IgD-negative memory B cell (primary cell): ENCODE measurements around the gene SLC8A1. TPM values are rescaled to one million over a fixed set of nuclear protein-coding genes. Genes with fewer than 3 reads are reported as not detected.

Source experiments
- H3K27ac Mint-ChIP-seq, 3 donors: one replicate each; pipeline ENCODE4 v1.8.0; 2020 to 2022; ENCODE audit warnings: mild to moderate bottlenecking in 3 of 3, mixed read lengths in 3 of 3, moderate library complexity in 1 of 3
- H3K27me3 Mint-ChIP-seq: one replicate; pipeline ENCODE4 v1.8.0; 2021; ENCODE audit warnings: mixed read lengths
- H3K36me3 Mint-ChIP-seq: one replicate; pipeline ENCODE4 v1.8.0; 2020; ENCODE audit warnings: mild to moderate bottlenecking, mixed read lengths
- H3K4me1 Mint-ChIP-seq, 3 donors: one replicate each; pipeline ENCODE4 v1.8.0; 2020 to 2022; ENCODE audit warnings: mixed read lengths in 3 of 3, mild to moderate bottlenecking in 1 of 3
- H3K4me3 Mint-ChIP-seq, 4 donors: one replicate each; pipeline ENCODE4 v1.8.0; 2020 to 2022; ENCODE audit warnings: mild to moderate bottlenecking in 4 of 4, mixed read lengths in 4 of 4, moderate library complexity in 3 of 4
- H3K9me3 Mint-ChIP-seq, 3 donors: one replicate each; pipeline ENCODE4 v1.8.0; 2020 to 2021; ENCODE audit warnings: mixed read lengths in 3 of 3, mild to moderate bottlenecking in 1 of 3
- polyA plus RNA-seq: library from polyadenylated mRNA; unstranded; fragments of 300-500 nt; fragmentation: Illumina TruSeq; gene quantifications from one replicate; pipeline ENCODE4 v1.2.3, GENCODE V29; 2021

SLC8A1 gene
- polyA plus RNA-seq, 1 donor from 2014 or later: not detected

GRCh38 chr2:40123746-40124145 is 328.1 kb downstream of the SLC8A1 start:
- Mint-ChIP-seq H3K4me3 (no peak overlapping the region), H3K4me1 (no peaks in the 10 kb centered on the region), H3K9me3 (peaks cover 0 to 1% (median under 1%) of the 10 kb centered on the region in 3 donors), H3K27ac (no peak overlapping the region), H3K36me3 (no peaks in the 10 kb centered on the region), H3K27me3 (no peaks in the 10 kb centered on the region)

- no peaks in the 10 kb centered on the region for H3K4me1 Mint-ChIP-seq
- no peak overlapping the region for H3K27ac Mint-ChIP-seq
- H3K4me3 Mint-ChIP-seq: no peak overlapping the region
- H3K9me3 Mint-ChIP-seq: peaks cover 0 to 1% (median 0%) of the 10 kb centered on the region in 3 donors
- no peaks in the 10 kb centered on the region for H3K36me3 Mint-ChIP-seq
- no peaks in the 10 kb centered on the region for H3K27me3 Mint-ChIP-seq
Observed at GRCh38 chr2:40123326-40123725, 328.6 kb downstream of the SLC8A1 start.

GRCh38 chr2:40120957-40121356 is 330.9 kb downstream of the SLC8A1 start:
- no peak overlapping the region for H3K27ac Mint-ChIP-seq
- no peaks in the 10 kb centered on the region for H3K27me3 Mint-ChIP-seq
- H3K4me1 Mint-ChIP-seq: no peaks in the 10 kb centered on the region
- H3K9me3 Mint-ChIP-seq: peaks cover 0 to 1% (median 0%) of the 10 kb centered on the region in 3 donors
- H3K36me3 Mint-ChIP-seq: no peaks in the 10 kb centered on the region
- no peak overlapping the region for H3K4me3 Mint-ChIP-seq

GRCh38 chr2:40120026-40120425 is 331.9 kb downstream of the SLC8A1 start:
- H3K27me3 Mint-ChIP-seq: no peaks in the 10 kb centered on the region
- H3K27ac Mint-ChIP-seq: no peak overlapping the region
- peaks cover 2% of the 10 kb centered on the region for H3K36me3 Mint-ChIP-seq

GRCh38 chr2:40118622-40119021 is 333.3 kb downstream of the SLC8A1 start:
- Mint-ChIP-seq H3K27ac (no peak overlapping the region), H3K4me1 (no peaks in the 10 kb centered on the region), H3K4me3 (no peak overlapping the region), H3K27me3 (no peaks in the 10 kb centered on the region), H3K9me3 (no peaks in the 10 kb centered on the region), H3K36me3 (peaks cover 2% of the 10 kb centered on the region)

More at GRCh38 chr2:40120026-40120425, 331.9 kb downstream of the SLC8A1 start:
- no peak overlapping the region for H3K4me3 Mint-ChIP-seq
- H3K4me1 Mint-ChIP-seq: no peaks in the 10 kb centered on the region
- peaks cover 0 to 1% (median 0%) of the 10 kb centered on the region in 3 donors for H3K9me3 Mint-ChIP-seq

- Mint-ChIP-seq H3K9me3 (no peaks in the 10 kb centered on the region), H3K4me3 (no peak overlapping the region), H3K4me1 (no peaks in the 10 kb centered on the region), H3K36me3 (peaks cover 2% of the 10 kb centered on the region), H3K27ac (no peak overlapping the region), H3K27me3 (no peaks in the 10 kb centered on the region)
Observed at GRCh38 chr2:40115894-40116293, 336.0 kb downstream of the SLC8A1 start.

- Mint-ChIP-seq H3K9me3 (no peaks in the 10 kb centered on the region), H3K27ac (no peak overlapping the region), H3K4me3 (no peak overlapping the region), H3K4me1 (no peaks in the 10 kb centered on the region), H3K27me3 (no peaks in the 10 kb centered on the region), H3K36me3 (peaks cover 2% of the 10 kb centered on the region)
Observed at GRCh38 chr2:40115348-40115747, 336.5 kb downstream of the SLC8A1 start.

GRCh38 chr2:40113997-40114396 is 337.9 kb downstream of the SLC8A1 start:
- Mint-ChIP-seq H3K27me3 (peaks cover 2% of the 10 kb centered on the region), H3K36me3 (peaks cover 2% of the 10 kb centered on the region), H3K9me3 (no peaks in the 10 kb centered on the region), H3K4me3 (no peak overlapping the region), H3K4me1 (no peaks in the 10 kb centered on the region), H3K27ac (no peak overlapping the region)

- H3K27ac Mint-ChIP-seq: no peak overlapping the region
- no peak overlapping the region for H3K4me3 Mint-ChIP-seq
- H3K4me1 Mint-ChIP-seq: no peaks in the 10 kb centered on the region
- H3K27me3 Mint-ChIP-seq: peaks cover 2% of the 10 kb centered on the region
- peaks cover 2% of the 10 kb centered on the region for H3K36me3 Mint-ChIP-seq
- no peaks in the 10 kb centered on the region for H3K9me3 Mint-ChIP-seq
Observed at GRCh38 chr2:40113272-40113968, 338.5 kb downstream of the SLC8A1 start.

- Mint-ChIP-seq H3K27me3 (peaks cover 2% of the 10 kb centered on the region), H3K4me1 (no peaks in the 10 kb centered on the region), H3K4me3 (no peak overlapping the region), H3K9me3 (no peaks in the 10 kb centered on the region), H3K27ac (no peak overlapping the region), H3K36me3 (no peaks in the 10 kb centered on the region)
Observed at GRCh38 chr2:40109381-40109780, 342.5 kb downstream of the SLC8A1 start.

- H3K4me3 Mint-ChIP-seq: no peak overlapping the region
- peaks cover 2% of the 10 kb centered on the region for H3K27me3 Mint-ChIP-seq
- no peak overlapping the region for H3K27ac Mint-ChIP-seq
- no peaks in the 10 kb centered on the region for H3K9me3 Mint-ChIP-seq
- no peaks in the 10 kb centered on the region for H3K4me1 Mint-ChIP-seq
- no peaks in the 10 kb centered on the region for H3K36me3 Mint-ChIP-seq
Observed at GRCh38 chr2:40108851-40109250, 343.0 kb downstream of the SLC8A1 start.

- Mint-ChIP-seq H3K9me3 (no peaks in the 10 kb centered on the region), H3K27me3 (peaks cover 2% of the 10 kb centered on the region), H3K36me3 (no peaks in the 10 kb centered on the region), H3K27ac (no peak overlapping the region), H3K4me3 (no peak overlapping the region), H3K4me1 (peaks cover 0 to 2% (median 0%) of the 10 kb centered on the region in 3 donors)
Observed at GRCh38 chr2:40106061-40106460, 345.8 kb downstream of the SLC8A1 start.

GRCh38 chr2:40105593-40105992 is 346.3 kb downstream of the SLC8A1 start:
- peaks cover 2% of the 10 kb centered on the region for H3K27me3 Mint-ChIP-seq

GRCh38 chr2:40103590-40103989 is 348.3 kb downstream of the SLC8A1 start:
- Mint-ChIP-seq H3K4me3 (no peak overlapping the region), H3K27me3 (no peaks in the 10 kb centered on the region), H3K36me3 (no peaks in the 10 kb centered on the region), H3K9me3 (no peaks in the 10 kb centered on the region), H3K4me1 (peaks cover 0 to 3% (median 0%) of the 10 kb centered on the region in 3 donors), H3K27ac (no peak overlapping the region)

More at GRCh38 chr2:40105593-40105992, 346.3 kb downstream of the SLC8A1 start:
- H3K27ac Mint-ChIP-seq: no peak overlapping the region
- H3K36me3 Mint-ChIP-seq: no peaks in the 10 kb centered on the region
- H3K4me1 Mint-ChIP-seq: peaks cover 0 to 3% (median 0%) of the 10 kb centered on the region in 3 donors
- no peaks in the 10 kb centered on the region for H3K9me3 Mint-ChIP-seq
- H3K4me3 Mint-ChIP-seq: no peak overlapping the region

- no peaks in the 10 kb centered on the region for H3K36me3 Mint-ChIP-seq
- no peak overlapping the region for H3K27ac Mint-ChIP-seq
Observed at GRCh38 chr2:40103163-40103562, 348.7 kb downstream of the SLC8A1 start.

GRCh38 chr2:40102447-40102846 is 349.4 kb downstream of the SLC8A1 start:
- peaks cover 0 to 3% (median 0%) of the 10 kb centered on the region in 3 donors for H3K4me1 Mint-ChIP-seq
- no peaks in the 10 kb centered on the region for H3K9me3 Mint-ChIP-seq
- H3K27me3 Mint-ChIP-seq: no peaks in the 10 kb centered on the region
- no peak overlapping the region for H3K27ac Mint-ChIP-seq
- no peak overlapping the region for H3K4me3 Mint-ChIP-seq
- no peaks in the 10 kb centered on the region for H3K36me3 Mint-ChIP-seq

More at GRCh38 chr2:40103163-40103562, 348.7 kb downstream of the SLC8A1 start:
- peaks cover 0 to 3% (median 0%) of the 10 kb centered on the region in 3 donors for H3K4me1 Mint-ChIP-seq
- H3K4me3 Mint-ChIP-seq: no peak overlapping the region
- no peaks in the 10 kb centered on the region for H3K9me3 Mint-ChIP-seq
- H3K27me3 Mint-ChIP-seq: no peaks in the 10 kb centered on the region
